Measurements from ENCODE around the gene ARHGEF10L.

The ARHGEF10L gene

DNA sequence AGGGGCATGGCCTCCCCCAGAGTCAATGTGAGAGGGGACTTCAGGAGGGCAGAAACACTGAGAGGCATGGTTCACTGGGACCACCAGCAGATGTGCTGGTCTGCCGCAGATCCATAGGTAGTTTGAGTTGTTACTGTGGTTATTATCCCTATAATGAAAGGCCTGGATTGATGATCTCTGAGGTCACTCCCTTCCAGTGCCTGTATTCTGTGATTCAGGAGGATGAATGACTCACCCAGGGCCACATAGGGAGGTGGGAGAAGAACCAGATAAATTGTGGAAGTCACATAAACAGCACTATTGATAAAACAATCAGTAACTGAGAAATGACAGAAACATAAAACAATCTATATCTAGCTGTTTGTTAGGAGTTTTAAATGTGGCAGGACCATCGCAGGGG lies 193.0 kb downstream of the ARHGEF10L start:
- H3K36me3 ChIP-seq (ENCODE audit: control insufficient read depth in 1 of 2, insufficient read depth in 2 of 2, low read length in 2 of 2) = no peaks in the 10 kb centered on the region
- H3K4me3 ChIP-seq (ENCODE audit: low read depth in 1 of 2, low read length in 2 of 2) = no peak overlapping the region
- no peaks in the 10 kb centered on the region for H3K9me3 ChIP-seq (ENCODE audit: control insufficient read depth in 1 of 2, low read length in 2 of 2)
- H3K4me1 ChIP-seq (ENCODE audit: control insufficient read depth in 1 of 2, insufficient read depth in 2 of 2, low read length in 2 of 2) = no peaks in the 10 kb centered on the region
- H3K27me3 ChIP-seq (ENCODE audit: low read depth, low read length) = peaks cover 10% of the 10 kb centered on the region
- H3K27ac ChIP-seq (ENCODE audit: low read length) = no peak overlapping the region

DNA sequence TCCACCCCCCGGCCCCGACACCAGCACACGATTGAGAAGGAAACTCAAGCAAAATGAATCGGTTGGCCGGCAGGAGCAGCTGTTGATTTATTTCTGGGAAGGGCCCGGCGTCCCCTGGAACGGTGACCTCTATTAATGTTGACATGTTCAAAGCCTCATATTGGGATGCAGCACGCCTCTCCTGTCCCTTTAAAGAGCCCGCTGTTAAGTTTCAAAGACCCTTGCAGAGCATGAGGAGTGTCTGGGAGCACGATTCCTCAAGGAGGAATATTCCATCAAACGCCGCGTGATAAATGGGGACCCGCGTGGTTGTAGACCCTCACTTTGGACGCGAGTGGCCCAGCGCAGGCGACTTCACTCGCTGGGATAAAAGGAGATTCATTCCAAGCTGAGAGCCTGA lies 194.2 kb downstream of the ARHGEF10L start:
- Histone ChIP-seq H3K36me3 (ENCODE audit: control insufficient read depth in 1 of 2, insufficient read depth in 2 of 2, low read length in 2 of 2) (no peaks in the 10 kb centered on the region), H3K9me3 (ENCODE audit: control insufficient read depth in 1 of 2, low read length in 2 of 2) (no peaks in the 10 kb centered on the region), H3K27me3 (ENCODE audit: low read depth, low read length) (peaks cover 10% of the 10 kb centered on the region), H3K27ac (ENCODE audit: low read length) (no peak overlapping the region), H3K4me1 (ENCODE audit: control insufficient read depth in 1 of 2, insufficient read depth in 2 of 2, low read length in 2 of 2) (no peaks in the 10 kb centered on the region), H3K4me3 (ENCODE audit: low read depth in 1 of 2, low read length in 2 of 2) (no peak overlapping the region)

DNA sequence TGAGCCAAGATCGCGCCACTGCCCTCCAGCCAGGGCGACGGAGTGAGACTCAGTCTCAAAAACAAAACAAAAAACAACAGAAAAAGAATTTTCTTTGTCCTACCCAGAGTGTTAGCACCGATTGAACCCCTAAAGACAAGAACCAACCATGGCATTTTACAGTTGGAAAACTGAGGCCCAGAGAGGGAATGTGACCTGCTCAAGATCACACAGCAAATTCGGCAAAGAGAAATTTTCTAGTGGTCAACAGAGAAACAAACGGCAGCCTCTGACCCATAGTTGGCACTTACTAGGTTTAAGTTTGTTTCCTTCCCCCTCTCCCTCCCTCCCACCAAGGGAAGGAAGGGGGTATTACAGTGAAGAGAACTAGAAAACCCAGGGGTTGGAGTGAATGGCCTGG lies 195.1 kb downstream of the ARHGEF10L start:
- Histone ChIP-seq H3K27ac (ENCODE audit: low read length) (no peak overlapping the region), H3K36me3 (ENCODE audit: control insufficient read depth in 1 of 2, insufficient read depth in 2 of 2, low read length in 2 of 2) (no peaks in the 10 kb centered on the region), H3K4me3 (ENCODE audit: low read depth in 1 of 2, low read length in 2 of 2) (no peak overlapping the region), H3K4me1 (ENCODE audit: control insufficient read depth in 1 of 2, insufficient read depth in 2 of 2, low read length in 2 of 2) (no peaks in the 10 kb centered on the region), H3K27me3 (ENCODE audit: low read depth, low read length) (peaks cover 10% of the 10 kb centered on the region), H3K9me3 (ENCODE audit: control insufficient read depth in 1 of 2, low read length in 2 of 2) (no peaks in the 10 kb centered on the region)

DNA sequence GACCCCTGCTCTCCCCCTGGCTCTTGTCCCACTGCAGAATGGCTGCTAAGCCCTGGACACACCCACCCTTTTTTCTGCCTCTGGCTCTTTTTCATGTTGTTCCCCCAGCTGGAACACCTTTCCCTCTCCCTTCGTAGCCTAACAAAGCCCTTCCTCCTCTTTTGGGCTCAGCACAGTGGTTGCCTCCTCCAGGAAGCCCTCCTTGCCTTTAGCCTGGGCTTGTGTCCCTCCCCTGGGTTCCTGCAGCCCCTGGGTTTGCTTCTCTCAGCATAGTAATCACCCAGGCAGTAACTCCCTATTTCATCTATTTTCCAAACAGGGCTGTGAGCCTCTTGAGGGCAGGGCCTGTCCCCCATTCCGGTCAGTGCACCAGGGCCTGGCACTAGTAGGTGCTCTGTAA lies 195.8 kb downstream of the ARHGEF10L start:
- Histone ChIP-seq H3K27me3 (ENCODE audit: low read depth, low read length) (peaks cover 10% of the 10 kb centered on the region), H3K4me3 (ENCODE audit: low read depth in 1 of 2, low read length in 2 of 2) (no peak overlapping the region), H3K27ac (ENCODE audit: low read length) (no peak overlapping the region), H3K4me1 (ENCODE audit: control insufficient read depth in 1 of 2, insufficient read depth in 2 of 2, low read length in 2 of 2) (no peaks in the 10 kb centered on the region), H3K9me3 (ENCODE audit: control insufficient read depth in 1 of 2, low read length in 2 of 2) (no peaks in the 10 kb centered on the region), H3K36me3 (ENCODE audit: control insufficient read depth in 1 of 2, insufficient read depth in 2 of 2, low read length in 2 of 2) (no peaks in the 10 kb centered on the region)

DNA sequence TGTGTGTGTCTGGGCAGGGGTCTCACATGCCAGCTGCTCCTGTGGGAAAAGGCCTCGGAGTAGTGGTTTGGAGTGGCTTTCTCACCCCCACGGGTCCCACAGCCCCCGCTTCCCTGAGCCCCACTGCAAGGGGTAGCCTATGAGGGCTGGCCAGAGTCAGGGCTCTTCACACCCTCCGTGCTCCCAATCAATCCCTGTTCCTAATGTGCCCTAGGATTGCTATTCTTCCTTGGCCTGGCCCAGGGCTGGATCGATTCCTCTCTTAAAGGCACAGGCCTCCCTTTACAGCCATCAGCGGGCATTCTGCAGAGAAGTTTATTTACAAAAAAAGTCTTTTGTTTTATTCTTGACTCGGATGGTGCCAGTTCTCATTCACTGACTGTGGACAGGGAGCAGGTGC lies 196.3 kb downstream of the ARHGEF10L start:
- no peak overlapping the region for H3K4me3 ChIP-seq (ENCODE audit: low read depth in 1 of 2, low read length in 2 of 2)
- H3K27ac ChIP-seq (ENCODE audit: low read length) = no peak overlapping the region
- peaks cover 10% of the 10 kb centered on the region for H3K27me3 ChIP-seq (ENCODE audit: low read depth, low read length)

DNA sequence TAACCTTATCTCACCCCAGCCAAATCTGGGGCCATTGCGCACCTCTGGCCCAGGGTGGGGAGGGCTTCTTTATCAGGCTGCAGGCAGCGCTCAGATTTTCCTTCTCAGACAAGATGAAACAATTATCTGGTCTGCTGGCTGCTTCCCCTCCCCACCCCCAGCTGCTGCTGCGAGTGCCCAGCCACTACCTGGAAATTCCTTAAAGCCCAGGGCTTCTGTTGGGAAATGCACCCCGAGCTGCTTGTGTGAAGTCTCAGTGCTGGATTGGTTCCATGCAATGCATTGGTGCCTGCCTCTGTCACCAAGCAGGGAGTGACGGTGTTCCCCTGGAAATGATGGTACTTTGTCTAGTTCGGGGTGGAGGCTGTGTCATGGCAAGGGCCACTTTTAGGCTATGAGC lies 197.1 kb downstream of the ARHGEF10L start:
- Histone ChIP-seq H3K36me3 (ENCODE audit: control insufficient read depth in 1 of 2, insufficient read depth in 2 of 2, low read length in 2 of 2) (no peaks in the 10 kb centered on the region), H3K27me3 (ENCODE audit: low read depth, low read length) (peaks cover 10% of the 10 kb centered on the region), H3K27ac (ENCODE audit: low read length) (no peak overlapping the region), H3K4me1 (ENCODE audit: control insufficient read depth in 1 of 2, insufficient read depth in 2 of 2, low read length in 2 of 2) (no peaks in the 10 kb centered on the region), H3K4me3 (ENCODE audit: low read depth in 1 of 2, low read length in 2 of 2) (no peak overlapping the region), H3K9me3 (ENCODE audit: control insufficient read depth in 1 of 2, low read length in 2 of 2) (no peaks in the 10 kb centered on the region)

More for the DNA sequence above, 196.3 kb downstream of the ARHGEF10L start:
- no peaks in the 10 kb centered on the region for H3K36me3 ChIP-seq (ENCODE audit: control insufficient read depth in 1 of 2, insufficient read depth in 2 of 2, low read length in 2 of 2)
- no peaks in the 10 kb centered on the region for H3K4me1 ChIP-seq (ENCODE audit: control insufficient read depth in 1 of 2, insufficient read depth in 2 of 2, low read length in 2 of 2)
- H3K9me3 ChIP-seq (ENCODE audit: control insufficient read depth in 1 of 2, low read length in 2 of 2) = no peaks in the 10 kb centered on the region

DNA sequence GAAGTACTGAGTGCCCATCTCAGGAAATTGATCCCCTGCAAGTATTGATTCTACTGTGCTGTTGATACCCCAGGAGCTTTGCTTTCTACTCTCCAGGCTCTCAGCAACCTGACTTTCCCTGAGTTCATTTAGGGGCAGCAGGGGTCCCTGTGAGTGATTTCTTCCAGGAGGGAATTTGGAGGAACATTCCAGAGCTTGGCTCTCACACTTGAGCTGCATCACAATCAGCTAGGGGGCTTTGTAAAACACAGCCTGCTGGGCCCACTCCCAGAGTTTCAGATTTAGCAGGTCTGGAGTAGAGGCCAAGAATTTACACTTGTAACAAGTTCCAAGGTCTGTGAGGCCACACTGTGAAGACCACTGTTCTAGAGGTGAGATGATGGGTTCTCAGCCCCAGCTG lies 199.6 kb downstream of the ARHGEF10L start:
- H3K27me3 ChIP-seq (ENCODE audit: low read depth, low read length) = peaks cover 5% of the 10 kb centered on the region
- H3K4me1 ChIP-seq (ENCODE audit: control insufficient read depth in 1 of 2, insufficient read depth in 2 of 2, low read length in 2 of 2) = peaks cover 0 to 4% of the 10 kb centered on the region in 2 donors
- H3K36me3 ChIP-seq (ENCODE audit: control insufficient read depth in 1 of 2, insufficient read depth in 2 of 2, low read length in 2 of 2) = no peaks in the 10 kb centered on the region
- H3K4me3 ChIP-seq (ENCODE audit: low read depth in 1 of 2, low read length in 2 of 2) = no peak overlapping the region
- no peak overlapping the region for H3K27ac ChIP-seq (ENCODE audit: low read length)
- no peaks in the 10 kb centered on the region for H3K9me3 ChIP-seq (ENCODE audit: control insufficient read depth in 1 of 2, low read length in 2 of 2)

DNA sequence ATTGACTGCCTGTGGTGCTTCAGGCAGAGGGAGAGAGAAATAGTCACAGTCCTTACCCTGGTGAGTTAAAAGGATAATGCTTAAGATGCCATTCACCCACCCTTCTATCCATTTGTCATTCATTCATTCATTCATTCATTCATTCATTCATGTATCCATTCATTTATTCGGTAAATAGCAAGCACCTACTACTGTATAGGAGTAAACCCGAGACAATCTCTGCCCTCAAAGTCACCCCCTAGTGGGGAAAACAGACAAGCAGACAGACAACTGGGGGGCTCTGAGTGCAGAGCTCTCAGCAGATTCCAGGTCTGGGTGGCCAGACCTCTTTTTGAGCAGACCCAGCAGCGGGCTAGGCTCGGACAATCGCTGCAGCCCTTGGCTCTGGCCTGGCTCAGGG lies 201.6 kb downstream of the ARHGEF10L start:
- Histone ChIP-seq H3K27ac (ENCODE audit: low read length) (no peak overlapping the region), H3K36me3 (ENCODE audit: control insufficient read depth in 1 of 2, insufficient read depth in 2 of 2, low read length in 2 of 2) (no peaks in the 10 kb centered on the region), H3K4me1 (ENCODE audit: control insufficient read depth in 1 of 2, insufficient read depth in 2 of 2, low read length in 2 of 2) (peaks cover 0 to 4% of the 10 kb centered on the region in 2 donors), H3K27me3 (ENCODE audit: low read depth, low read length) (peaks cover 4% of the 10 kb centered on the region), H3K4me3 (ENCODE audit: low read depth in 1 of 2, low read length in 2 of 2) (no peak overlapping the region), H3K9me3 (ENCODE audit: control insufficient read depth in 1 of 2, low read length in 2 of 2) (no peaks in the 10 kb centered on the region)

DNA sequence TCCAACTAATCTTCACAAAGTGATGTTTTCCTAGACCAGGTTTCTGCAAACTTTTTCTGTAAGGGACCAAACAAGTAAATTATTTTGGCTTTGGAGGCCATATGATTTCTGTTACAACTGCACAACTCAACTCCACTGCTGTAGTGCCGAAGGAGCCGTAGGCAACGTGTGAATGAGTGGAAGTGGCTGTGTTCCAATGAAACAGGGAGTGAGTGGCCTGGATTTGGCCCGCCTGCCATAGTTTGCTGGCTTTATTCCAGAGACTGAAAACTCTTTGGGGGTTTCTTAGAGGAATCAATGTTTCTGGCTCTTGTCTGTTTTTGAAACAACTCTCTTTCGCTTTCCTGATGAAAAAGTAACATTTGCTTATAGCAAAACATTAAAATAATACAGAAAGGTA lies 203.1 kb downstream of the ARHGEF10L start:
- Histone ChIP-seq H3K36me3 (ENCODE audit: control insufficient read depth in 1 of 2, insufficient read depth in 2 of 2, low read length in 2 of 2) (no peaks in the 10 kb centered on the region), H3K27ac (ENCODE audit: low read length) (no peak overlapping the region), H3K4me1 (ENCODE audit: control insufficient read depth in 1 of 2, insufficient read depth in 2 of 2, low read length in 2 of 2) (peaks cover 0 to 4% of the 10 kb centered on the region in 2 donors), H3K27me3 (ENCODE audit: low read depth, low read length) (no peaks in the 10 kb centered on the region), H3K4me3 (ENCODE audit: low read depth in 1 of 2, low read length in 2 of 2) (no peak overlapping the region), H3K9me3 (ENCODE audit: control insufficient read depth in 1 of 2, low read length in 2 of 2) (no peaks in the 10 kb centered on the region)

DNA sequence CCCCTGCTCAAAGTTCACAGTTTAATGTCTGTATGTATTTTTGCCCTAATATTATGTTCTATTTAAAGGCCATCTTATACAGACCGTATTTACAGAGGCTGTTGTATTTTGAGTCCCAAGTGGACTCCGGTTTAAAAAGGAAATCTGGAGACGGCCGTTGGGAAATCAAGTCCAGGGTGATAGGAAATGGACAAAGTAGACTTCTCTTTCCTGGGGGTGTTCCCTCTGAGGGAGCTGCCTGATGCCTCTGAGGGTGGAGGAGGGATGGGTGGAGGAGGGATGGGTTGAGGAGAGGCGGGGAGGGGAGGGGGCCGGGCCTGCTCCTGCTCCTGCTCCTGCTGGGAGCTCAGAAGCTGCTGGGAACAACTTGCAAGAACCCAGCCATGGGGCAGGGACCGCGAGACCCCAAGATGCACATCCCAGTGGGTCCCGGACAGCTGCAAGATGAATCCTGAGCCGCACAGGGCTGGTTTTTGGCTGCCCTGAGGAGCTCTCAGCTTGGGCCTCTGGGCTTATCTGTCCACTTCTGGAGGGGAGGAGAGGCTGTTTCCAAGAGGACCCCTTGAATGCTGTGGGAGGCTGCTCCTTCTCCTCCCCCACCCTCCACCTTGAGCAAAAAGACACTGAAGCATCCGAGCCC lies 203.6 kb downstream of the ARHGEF10L start:
- H3K27me3 ChIP-seq (ENCODE audit: low read depth, low read length) = no peaks in the 10 kb centered on the region
- H3K9me3 ChIP-seq (ENCODE audit: control insufficient read depth in 1 of 2, low read length in 2 of 2) = no peaks in the 10 kb centered on the region
- H3K4me3 ChIP-seq (ENCODE audit: low read depth in 1 of 2, low read length in 2 of 2) = no peak overlapping the region
- no peak overlapping the region for H3K27ac ChIP-seq (ENCODE audit: low read length)
- H3K4me1 ChIP-seq (ENCODE audit: control insufficient read depth in 1 of 2, insufficient read depth in 2 of 2, low read length in 2 of 2) = peaks cover 0 to 4% of the 10 kb centered on the region in 2 donors
- H3K36me3 ChIP-seq (ENCODE audit: control insufficient read depth in 1 of 2, insufficient read depth in 2 of 2, low read length in 2 of 2) = no peaks in the 10 kb centered on the region

DNA sequence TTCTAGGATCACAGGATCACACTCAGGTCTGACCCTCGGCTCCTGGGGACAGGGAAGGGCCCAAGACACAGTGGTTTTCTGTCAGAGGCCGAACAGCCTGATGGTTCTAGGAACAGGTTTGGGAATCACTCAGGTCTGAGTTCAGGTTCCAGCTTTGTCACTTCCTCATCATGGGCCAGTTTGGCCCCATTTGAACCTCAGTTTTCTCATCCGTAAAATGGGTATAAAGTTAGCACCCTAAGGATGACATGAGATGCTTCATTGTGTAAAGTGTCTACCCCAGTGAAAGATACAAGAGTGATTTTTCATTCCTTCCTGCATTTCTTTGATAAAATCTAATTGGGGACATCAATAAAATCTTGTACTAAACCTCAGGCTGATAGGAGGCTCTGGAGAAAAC lies 204.4 kb downstream of the ARHGEF10L start:
- Histone ChIP-seq H3K36me3 (ENCODE audit: control insufficient read depth in 1 of 2, insufficient read depth in 2 of 2, low read length in 2 of 2) (no peaks in the 10 kb centered on the region), H3K27me3 (ENCODE audit: low read depth, low read length) (no peaks in the 10 kb centered on the region), H3K4me1 (ENCODE audit: control insufficient read depth in 1 of 2, insufficient read depth in 2 of 2, low read length in 2 of 2) (peaks cover 0 to 4% of the 10 kb centered on the region in 2 donors), H3K27ac (ENCODE audit: low read length) (no peak overlapping the region), H3K9me3 (ENCODE audit: control insufficient read depth in 1 of 2, low read length in 2 of 2) (no peaks in the 10 kb centered on the region), H3K4me3 (ENCODE audit: low read depth in 1 of 2, low read length in 2 of 2) (no peak overlapping the region)

All from muscle layer of duodenum (tissue), 2 donors.